ENCODE measurements around the gene BPHL.
"Not testable (repeated sequence)": the region's sequence is repeated elsewhere in the genome, so short reads cannot be mapped to it uniquely, and the experiment has no call there.

The BPHL gene

DNA sequence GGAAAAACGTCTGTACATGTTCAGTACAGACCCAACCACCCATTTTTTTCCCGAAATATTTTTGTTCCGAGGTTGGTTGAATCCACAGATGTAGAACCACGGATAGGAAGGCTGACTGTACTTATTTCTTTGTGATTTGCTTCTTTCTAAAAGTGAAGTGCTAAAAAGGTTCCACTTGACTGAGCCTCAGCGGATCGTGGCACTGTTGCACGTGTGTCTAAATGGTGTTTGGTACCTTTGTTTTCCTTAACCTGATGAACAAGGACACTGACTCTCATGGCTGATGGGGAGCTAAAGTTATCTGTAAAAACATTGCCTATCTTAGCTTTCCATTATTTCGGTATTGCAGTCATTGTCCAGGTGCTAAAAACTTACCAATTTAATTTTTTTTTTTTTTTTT is 6.2 kb downstream of the BPHL start:
- no peak for DNase-seq

DNA sequence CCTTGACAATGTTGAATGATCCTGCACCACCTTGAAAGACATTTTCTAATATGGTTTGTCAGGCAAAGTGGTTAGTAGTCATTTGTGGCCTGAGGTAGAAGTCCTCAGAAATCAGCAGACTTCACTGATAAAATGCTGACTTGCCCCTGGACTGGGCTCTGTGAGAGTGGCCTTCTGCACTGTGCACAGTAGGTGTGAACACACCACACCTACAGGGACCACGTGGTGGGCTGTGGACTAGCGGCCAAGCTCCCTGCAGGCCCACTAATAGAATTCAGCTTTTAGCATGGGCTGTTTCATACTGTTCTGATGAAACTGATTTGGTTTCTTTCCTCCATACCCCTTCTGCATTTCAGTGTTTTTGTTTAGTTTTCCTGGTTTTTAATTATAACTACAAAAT is 7.3 kb downstream of the BPHL start:
- DNase-seq = no peak

- no peak for DNase-seq
Measured at GRCh38 chr6:3128356-3129108, 10.0 kb downstream of the BPHL start.

GRCh38 chr6:3131695-3132094 is 13.2 kb downstream of the BPHL start:
- DNase-seq = no peak

DNA sequence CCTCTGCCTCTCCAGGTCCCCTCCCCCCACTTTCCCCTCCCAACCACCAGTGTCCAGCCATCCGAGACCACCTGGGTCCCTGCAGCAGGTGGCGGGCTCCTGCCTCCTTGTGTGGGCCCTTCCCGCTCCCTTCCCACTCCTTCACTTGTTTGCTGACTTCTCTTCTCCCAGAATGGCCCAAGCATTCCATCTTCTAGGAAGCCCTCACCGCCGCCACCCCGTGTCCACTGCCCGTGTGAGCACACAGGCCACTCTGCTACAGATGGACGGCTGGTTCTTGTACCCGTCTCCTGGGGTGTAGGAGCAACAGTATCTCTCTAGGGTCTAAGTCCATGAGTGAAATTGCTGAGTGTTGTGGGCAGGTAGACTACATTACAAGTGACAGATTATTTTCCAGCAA is 15.0 kb downstream of the BPHL start:
- DNase-seq = no peak

GRCh38 chr6:3135668-3136291 is 17.3 kb downstream of the BPHL start:
- DNase-seq = no peak

- DNase-seq = no peak
Measured at GRCh38 chr6:3136292-3137011, 17.9 kb downstream of the BPHL start.

GRCh38 chr6:3137057-3137777 is 18.7 kb downstream of the BPHL start:
- DNase-seq = no peak

- not testable (repeated sequence) for DNase-seq
Measured at GRCh38 chr6:3137873-3138272, 19.4 kb downstream of the BPHL start.

DNA sequence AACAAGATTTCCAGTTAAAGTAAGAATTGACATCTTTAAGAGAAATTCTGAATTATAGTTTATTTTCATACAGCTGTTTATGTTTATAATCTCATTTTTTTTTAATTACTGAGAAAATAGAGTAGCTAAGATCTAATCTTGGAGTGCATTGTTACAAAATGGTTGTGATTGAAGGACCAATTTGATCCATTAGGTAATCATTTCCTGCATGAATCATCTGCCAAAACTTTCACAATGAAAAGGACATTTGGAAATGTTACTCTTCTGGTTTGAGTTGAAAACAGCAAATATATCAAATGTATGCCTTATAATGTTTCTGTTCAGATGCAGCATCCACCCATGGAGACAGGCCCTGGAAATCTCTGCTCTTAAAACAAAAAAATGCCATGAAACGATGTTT is 19.8 kb downstream of the BPHL start:
- DNase-seq = no peak

DNA sequence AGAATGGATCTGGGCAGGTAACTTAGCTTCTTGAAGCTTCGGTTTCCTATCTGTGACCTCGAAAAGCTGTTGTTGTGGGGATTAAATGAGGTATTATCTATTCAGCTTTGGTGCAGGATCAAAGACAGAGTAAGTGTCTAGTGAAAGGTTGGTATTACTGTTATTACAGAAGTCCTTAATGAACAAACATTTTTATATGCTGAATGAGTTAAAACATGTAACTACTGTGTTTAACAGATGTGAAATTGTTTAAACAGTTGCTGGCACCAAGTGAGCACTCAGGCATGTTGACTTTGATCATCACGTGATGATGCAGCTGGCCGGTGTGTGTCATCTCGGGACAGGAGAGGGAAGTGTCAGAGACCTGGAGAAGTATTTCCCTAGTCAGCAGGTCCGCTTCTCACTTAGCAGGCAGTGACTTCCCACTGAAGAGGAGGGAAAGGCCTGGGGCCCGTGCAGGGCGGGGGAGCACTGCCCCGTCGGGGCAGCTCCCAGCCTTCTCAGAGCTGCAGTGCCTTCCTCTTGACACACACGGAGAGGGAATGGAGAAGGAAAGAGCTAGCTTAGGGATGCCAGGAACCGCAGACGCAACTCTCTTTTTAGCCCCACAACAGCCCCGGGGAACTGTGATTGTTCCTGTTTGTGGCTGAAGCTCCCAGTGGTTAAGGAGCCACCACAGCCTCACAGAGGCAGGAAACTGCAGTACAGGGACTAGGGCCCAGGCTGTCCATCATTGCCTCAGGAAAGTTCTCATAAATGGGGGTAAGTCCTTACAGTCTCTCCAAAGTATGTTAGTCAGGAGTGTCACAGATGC is 20.8 kb downstream of the BPHL start:
- no peak for DNase-seq

DNA sequence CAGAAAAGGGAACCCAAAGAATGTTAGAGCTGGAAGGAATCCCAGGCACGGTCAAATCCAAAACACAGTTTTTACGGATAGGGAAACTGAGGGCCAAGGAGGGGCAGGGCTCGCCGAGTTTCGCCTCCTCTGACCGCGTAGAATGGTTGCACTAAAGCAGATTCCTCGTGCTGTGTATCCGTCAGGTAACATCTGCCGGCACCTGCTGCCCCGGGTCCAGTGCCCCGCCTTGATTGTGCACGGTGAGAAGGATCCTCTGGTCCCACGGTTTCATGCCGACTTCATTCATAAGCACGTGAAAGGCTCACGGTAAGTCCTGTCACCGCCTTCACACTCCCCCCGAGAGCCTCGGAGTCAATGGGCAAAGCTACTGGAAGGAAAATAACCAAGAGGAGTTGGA is 21.7 kb downstream of the BPHL start:
- no peak for DNase-seq

DNA sequence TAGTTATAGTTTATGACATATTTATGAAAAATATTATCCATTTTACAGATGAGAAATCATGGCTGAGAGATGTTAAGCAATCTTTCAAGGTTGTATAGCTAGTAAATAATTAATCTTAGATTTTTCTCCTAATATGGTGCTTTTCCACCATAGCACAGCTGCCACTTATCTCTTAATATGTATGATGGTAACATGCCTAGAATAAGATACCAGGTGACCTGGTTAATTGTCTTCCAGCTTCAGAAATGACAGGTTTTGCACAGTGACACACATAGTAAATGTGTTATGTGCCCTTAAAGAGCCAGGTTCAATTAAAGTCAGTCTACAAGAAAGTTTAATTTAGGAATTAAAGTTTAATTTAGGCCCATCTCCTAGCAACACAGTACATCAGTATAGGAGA is 24.0 kb downstream of the BPHL start:
- DNase-seq = no peak

DNA sequence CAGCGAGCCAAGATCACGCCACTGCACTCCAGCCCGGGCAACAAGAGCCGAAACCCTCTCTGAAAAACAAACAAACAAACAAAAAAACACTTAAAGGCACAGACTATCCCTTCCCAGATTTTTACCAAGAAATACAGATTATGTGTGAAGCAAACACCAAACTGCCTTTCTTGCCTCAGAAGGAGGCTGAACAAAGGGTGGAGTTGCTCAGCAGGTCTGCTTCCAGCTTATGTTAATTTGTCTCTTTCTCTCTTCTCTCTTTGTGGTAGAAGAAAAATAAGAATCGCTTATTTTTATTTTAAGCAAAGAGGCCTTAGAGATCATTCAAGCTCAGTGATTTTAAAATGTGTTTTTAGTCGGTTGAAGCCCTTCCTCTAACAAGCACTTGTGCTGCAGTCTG is 24.6 kb downstream of the BPHL start:
- no peak for DNase-seq

DNA sequence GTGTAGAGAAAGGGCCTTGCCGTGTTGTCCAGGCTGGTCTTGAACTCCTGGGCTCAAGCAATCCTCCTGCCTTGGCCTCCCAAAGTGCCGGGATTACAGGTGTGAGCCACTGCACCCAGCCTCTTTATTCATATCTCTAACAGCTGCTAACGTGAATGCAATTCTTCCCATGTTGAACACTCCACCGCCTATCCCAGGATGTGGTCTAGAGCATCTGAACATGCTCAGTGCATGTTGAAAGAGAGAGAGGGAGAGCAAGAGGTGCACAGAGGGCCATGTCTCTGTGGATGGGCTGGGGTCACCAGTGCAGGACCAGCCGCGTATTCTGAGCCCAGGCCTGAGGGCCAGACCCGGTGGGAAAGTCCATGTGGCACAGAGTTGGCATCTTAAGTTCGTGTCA is 26.1 kb downstream of the BPHL start:
- no peak for DNase-seq

GRCh38 chr6:3147914-3148757 is 29.6 kb downstream of the BPHL start:
- DNase-seq = peak; percentile 36

GRCh38 chr6:3151691-3152090 is 33.2 kb downstream of the BPHL start:
- no peak for DNase-seq

DNA sequence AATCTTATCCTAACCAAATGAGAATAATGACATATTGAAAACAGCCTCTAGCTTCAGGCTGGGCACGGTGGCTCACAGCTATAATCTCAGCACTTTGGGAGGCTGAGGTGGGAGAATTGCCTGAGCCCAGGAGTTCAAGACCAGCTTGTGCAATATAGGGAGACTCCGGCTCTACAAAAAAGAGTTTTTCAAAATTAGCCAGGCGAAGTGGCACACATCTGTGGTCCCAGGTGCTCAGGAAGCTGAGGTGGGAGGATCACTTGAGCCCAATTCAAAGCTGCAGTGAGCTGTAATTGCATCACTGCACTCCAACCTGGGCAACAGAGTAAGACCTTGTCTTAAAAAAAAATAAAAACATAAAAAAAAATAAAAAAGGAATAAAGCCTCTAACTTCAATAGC is 34.2 kb downstream of the BPHL start:
- no peak for DNase-seq

DNA sequence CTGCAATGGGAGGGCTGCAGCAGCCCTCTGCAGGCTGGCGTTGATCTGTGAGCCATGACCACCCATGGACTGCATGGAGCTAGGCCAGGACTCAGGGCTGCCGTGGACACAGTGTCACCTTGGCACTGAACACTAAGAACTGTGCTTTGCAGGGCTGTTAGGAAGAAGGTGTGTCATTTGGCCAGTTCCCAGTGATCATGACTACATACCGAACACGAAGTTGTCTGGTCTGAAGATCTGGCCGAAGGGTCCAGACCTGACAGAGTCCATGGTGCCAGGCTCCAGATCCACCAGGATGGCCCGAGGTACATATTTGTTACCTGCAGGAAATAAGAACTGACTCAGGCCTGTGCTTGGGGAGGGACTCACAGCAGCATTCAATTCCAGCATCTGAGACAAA is 36.9 kb downstream of the BPHL start:
- not testable (repeated sequence) for DNase-seq

DNA sequence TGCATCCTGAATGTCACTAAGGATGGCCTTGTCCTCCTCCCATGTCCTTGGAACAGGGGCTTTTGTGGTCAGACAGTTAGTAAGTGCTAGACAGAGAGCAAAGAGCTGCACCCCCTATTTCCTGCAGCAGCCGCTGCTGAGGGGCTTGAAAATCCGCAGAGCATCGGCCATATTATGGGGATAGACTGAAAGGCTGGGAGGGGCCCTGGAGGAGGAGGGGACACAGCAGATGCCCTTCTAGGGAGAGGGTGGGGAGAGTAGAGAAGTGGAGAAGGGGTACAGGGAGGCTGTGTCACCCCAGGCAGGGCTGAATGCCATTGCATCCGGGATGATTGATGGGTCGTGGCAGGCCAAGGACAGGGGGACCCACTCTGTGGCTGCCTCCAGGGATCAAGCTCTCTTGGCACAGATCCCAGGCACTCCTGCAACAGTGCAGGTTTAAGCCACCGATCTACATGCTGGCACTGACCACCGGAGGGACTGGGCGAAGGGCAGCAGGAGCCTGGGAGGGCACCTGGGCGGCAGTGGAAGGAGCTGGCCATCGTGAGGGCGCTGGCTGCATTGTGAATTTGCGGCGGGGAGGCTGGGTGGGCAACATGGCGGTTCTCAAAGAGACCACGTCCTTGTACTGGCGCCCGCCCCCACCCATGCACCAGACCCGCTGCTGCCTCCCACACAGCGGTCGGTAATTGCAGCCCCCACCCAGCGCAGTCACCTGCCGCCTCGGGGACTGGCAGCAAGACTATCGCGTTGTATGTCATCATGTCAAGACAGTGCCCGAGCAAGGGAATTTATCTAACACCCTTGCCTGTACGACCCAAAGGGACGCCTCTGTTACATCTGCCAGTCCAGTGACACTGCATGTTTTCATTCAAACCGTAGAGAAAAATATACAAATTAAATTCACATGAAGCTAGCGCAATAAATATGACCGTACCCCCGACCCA is 37.9 kb downstream of the BPHL start:
- DNase-seq = peak; percentile 71

All from activated effector memory CD4-positive, alpha-beta T cell treated with anti-CD3 and anti-CD28 coated beads, Interleukin-2, amount 50 U/mL, for 16 hours (primary cell).